GM21825 (cell line): ENCODE results near the gene AGL.
"Not testable (repeated sequence)": the region's sequence is repeated elsewhere in the genome, so short reads cannot be mapped to it uniquely, and the experiment has no call there.

Experiments used
- ATAC-seq: cut with Tn5 transposase; IDR thresholded peaks from one replicate; pipeline ENCODE4 v1.9.1; 2021; ENCODE audit warnings: mild to moderate bottlenecking, moderate library complexity; ENCODE audit not compliant: unreplicated experiment

AGL gene

GRCh38 chr1:99935534-99935933 lies 85.4 kb downstream of the AGL start:
- ATAC-seq = no peak

GRCh38 chr1:99936071-99936470 lies 85.9 kb downstream of the AGL start:
- ATAC-seq = no peak

GRCh38 chr1:99942723-99943122 lies 92.6 kb downstream of the AGL start:
- no peak for ATAC-seq

GRCh38 chr1:99943223-99943794 lies 93.1 kb downstream of the AGL start:
- ATAC-seq = no peak

GRCh38 chr1:99944192-99944591 lies 94.0 kb downstream of the AGL start:
- ATAC-seq = no peak

- no peak for ATAC-seq
These were observed 95.0 kb downstream of the AGL start for GRCh38 chr1:99945174-99945573.

GRCh38 chr1:99950486-99950885 lies 100.3 kb downstream of the AGL start:
- ATAC-seq = no peak

- ATAC-seq = no peak
These were observed 102.4 kb downstream of the AGL start for GRCh38 chr1:99952522-99952921.

GRCh38 chr1:99955375-99955774 lies 105.2 kb downstream of the AGL start:
- ATAC-seq = no peak

- no peak for ATAC-seq
These were observed 106.6 kb downstream of the AGL start for GRCh38 chr1:99956755-99957154.

GRCh38 chr1:99957818-99958217 lies 107.7 kb downstream of the AGL start:
- no peak for ATAC-seq

- ATAC-seq = not testable (repeated sequence)
These were observed 109.1 kb downstream of the AGL start for GRCh38 chr1:99959189-99959705.

GRCh38 chr1:99960260-99960659 lies 110.1 kb downstream of the AGL start:
- not testable (repeated sequence) for ATAC-seq

GRCh38 chr1:99963041-99963795 lies 113.1 kb downstream of the AGL start:
- ATAC-seq = no peak

- ATAC-seq = no peak
These were observed 114.6 kb downstream of the AGL start for GRCh38 chr1:99964806-99965205.

- no peak for ATAC-seq
These were observed 115.7 kb downstream of the AGL start for GRCh38 chr1:99965646-99966375.

GRCh38 chr1:99968214-99968613 lies 118.1 kb downstream of the AGL start:
- no peak for ATAC-seq

GRCh38 chr1:99969260-99969728 lies 119.1 kb downstream of the AGL start:
- ATAC-seq = peak; percentile 8

GRCh38 chr1:99969729-99970621 lies 119.8 kb downstream of the AGL start, which contains the start of gene SLC35A3:
Gene SLC35A3, plus strand, starts transcription at chr1:99969996. Its CDS starts 23,559 bp downstream, at chr1:99993555.
- ATAC-seq = peak; percentile 92

GRCh38 chr1:99970713-99971255 lies 120.6 kb downstream of the AGL start:
- no peak for ATAC-seq
